ENCODE measurements around the gene RPL27A.

DNA sequence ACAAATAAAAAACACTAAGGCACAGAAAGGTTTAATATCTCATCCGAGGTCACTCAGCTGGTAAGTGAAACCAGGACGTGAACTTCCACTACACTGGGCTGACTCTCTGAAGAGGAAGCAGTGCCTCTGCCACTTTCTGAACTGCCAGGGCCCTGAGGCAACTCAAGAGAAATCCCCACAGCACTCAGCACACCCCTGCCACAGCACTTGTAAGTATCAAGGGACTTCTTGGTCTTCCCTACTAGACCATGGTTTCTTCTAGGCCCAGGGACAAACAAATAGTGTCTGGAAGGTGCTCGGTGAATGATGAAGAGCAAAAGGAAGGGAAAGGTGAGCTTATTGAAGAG lies 49.7 kb downstream of the RPL27A start:
- no peak for TF ChIP-seq CTCF (IDR thresholded peaks at IDR 0.05; ENCODE audit: low read depth, low read length, poor library complexity, severe bottlenecking)
- no peak for TF ChIP-seq EZH2phosphoT487 (IDR thresholded peaks at IDR 0.05; ENCODE audit: borderline replicate concordance, low read length)
